ENCODE data around the gene KCNN4.
A peak's percentile ranks its signal among the peaks of the same experiment; 100 is the strongest.

Gene KCNN4

GRCh38 chr19:43762814-43763213 is 18.0 kb downstream of the KCNN4 start:
- Histone ChIP-seq H3K4me1 (ENCODE audit: control insufficient read depth, insufficient read depth, low read length, unreplicated experiment) (peaks cover 41% of the 10 kb centered on the region), H3K27ac (ENCODE audit: low read depth, low read length) (peak overlapping the region; percentile 69), H3K36me3 (ENCODE audit: insufficient read depth, low read length) (no peaks in the 10 kb centered on the region)

GRCh38 chr19:43760941-43761340 is 19.8 kb downstream of the KCNN4 start:
- Histone ChIP-seq H3K36me3 (ENCODE audit: insufficient read depth, low read length) (no peaks in the 10 kb centered on the region), H3K27me3 (ENCODE audit: insufficient read depth, low read length) (no peaks in the 10 kb centered on the region), H3K79me2 (ENCODE audit: control insufficient read depth, insufficient read depth, low read length, unreplicated experiment) (no peaks in the 10 kb centered on the region), H3K4me1 (ENCODE audit: control insufficient read depth, insufficient read depth, low read length, unreplicated experiment) (peaks cover 55% of the 10 kb centered on the region), H3K27ac (ENCODE audit: low read depth, low read length) (no peak overlapping the region), H3K4me3 (ENCODE audit: low read depth, low read length) (no peak overlapping the region), H2AFZ (ENCODE audit: low read length, unreplicated experiment) (no peak overlapping the region)

More at GRCh38 chr19:43762814-43763213, 18.0 kb downstream of the KCNN4 start:
- Histone ChIP-seq H2AFZ (ENCODE audit: low read length, unreplicated experiment) (no peak overlapping the region), H3K4me3 (ENCODE audit: low read depth, low read length) (no peak overlapping the region), H3K79me2 (ENCODE audit: control insufficient read depth, insufficient read depth, low read length, unreplicated experiment) (no peaks in the 10 kb centered on the region), H3K27me3 (ENCODE audit: insufficient read depth, low read length) (no peaks in the 10 kb centered on the region)

- Histone ChIP-seq H3K4me3 (ENCODE audit: low read depth, low read length) (no peak overlapping the region), H3K36me3 (ENCODE audit: insufficient read depth, low read length) (no peaks in the 10 kb centered on the region), H3K4me1 (ENCODE audit: control insufficient read depth, insufficient read depth, low read length, unreplicated experiment) (peaks cover 43% of the 10 kb centered on the region), H3K27ac (ENCODE audit: low read depth, low read length) (peak overlapping the region; percentile 65), H2AFZ (ENCODE audit: low read length, unreplicated experiment) (no peak overlapping the region), H3K79me2 (ENCODE audit: control insufficient read depth, insufficient read depth, low read length, unreplicated experiment) (no peaks in the 10 kb centered on the region), H3K27me3 (ENCODE audit: insufficient read depth, low read length) (no peaks in the 10 kb centered on the region)
Observed at GRCh38 chr19:43759515-43759914, 21.3 kb downstream of the KCNN4 start.

- peaks cover 46% of the 10 kb centered on the region for H3K4me1 ChIP-seq (ENCODE audit: control insufficient read depth, insufficient read depth, low read length, unreplicated experiment)
Observed at GRCh38 chr19:43755256-43755801, 25.4 kb downstream of the KCNN4 start.

GRCh38 chr19:43754503-43755255 is 26.1 kb downstream of the KCNN4 start, which contains the start of gene SMG9:
SMG9 (minus strand) TSS chr19:43754962; CDS start chr19:43750741, 4,221 bp downstream.
- Histone ChIP-seq H3K4me3 (ENCODE audit: low read depth, low read length) (peak within 1 kb of the TSS; percentile 91), H3K36me3 (ENCODE audit: insufficient read depth, low read length) (no peaks in the 10 kb centered on the region), H3K27ac (ENCODE audit: low read depth, low read length) (peak within 1 kb of the TSS; percentile 100), H3K79me2 (ENCODE audit: control insufficient read depth, insufficient read depth, low read length, unreplicated experiment) (peaks cover 26% of the 10 kb centered on the region), H3K27me3 (ENCODE audit: insufficient read depth, low read length) (no peaks in the 10 kb centered on the region), H3K4me1 (ENCODE audit: control insufficient read depth, insufficient read depth, low read length, unreplicated experiment) (peaks cover 46% of the 10 kb centered on the region), H2AFZ (ENCODE audit: low read length, unreplicated experiment) (peak within 1 kb of the TSS; percentile 38)

More at GRCh38 chr19:43755256-43755801, 25.4 kb downstream of the KCNN4 start:
- Histone ChIP-seq H3K79me2 (ENCODE audit: control insufficient read depth, insufficient read depth, low read length, unreplicated experiment) (peaks cover 21% of the 10 kb centered on the region), H3K27ac (ENCODE audit: low read depth, low read length) (peak overlapping the region; percentile 100), H3K36me3 (ENCODE audit: insufficient read depth, low read length) (no peaks in the 10 kb centered on the region), H2AFZ (ENCODE audit: low read length, unreplicated experiment) (peak overlapping the region; percentile 38), H3K27me3 (ENCODE audit: insufficient read depth, low read length) (no peaks in the 10 kb centered on the region), H3K4me3 (ENCODE audit: low read depth, low read length) (peak overlapping the region; percentile 91)

- Histone ChIP-seq H3K27me3 (ENCODE audit: insufficient read depth, low read length) (no peaks in the 10 kb centered on the region), H3K4me3 (ENCODE audit: low read depth, low read length) (peak overlapping the region; percentile 91), H3K27ac (ENCODE audit: low read depth, low read length) (peak overlapping the region; percentile 100), H3K79me2 (ENCODE audit: control insufficient read depth, insufficient read depth, low read length, unreplicated experiment) (peaks cover 26% of the 10 kb centered on the region), H3K4me1 (ENCODE audit: control insufficient read depth, insufficient read depth, low read length, unreplicated experiment) (peaks cover 43% of the 10 kb centered on the region), H3K36me3 (ENCODE audit: insufficient read depth, low read length) (no peaks in the 10 kb centered on the region), H2AFZ (ENCODE audit: low read length, unreplicated experiment) (no peak overlapping the region)
Observed at GRCh38 chr19:43754253-43754502, 26.6 kb downstream of the KCNN4 start.

- Histone ChIP-seq H3K27ac (ENCODE audit: low read depth, low read length) (no peak overlapping the region), H3K36me3 (ENCODE audit: insufficient read depth, low read length) (no peaks in the 10 kb centered on the region), H3K4me1 (ENCODE audit: control insufficient read depth, insufficient read depth, low read length, unreplicated experiment) (peaks cover 29% of the 10 kb centered on the region), H3K4me3 (ENCODE audit: low read depth, low read length) (no peak overlapping the region), H3K27me3 (ENCODE audit: insufficient read depth, low read length) (no peaks in the 10 kb centered on the region), H3K79me2 (ENCODE audit: control insufficient read depth, insufficient read depth, low read length, unreplicated experiment) (peaks cover 26% of the 10 kb centered on the region), H2AFZ (ENCODE audit: low read length, unreplicated experiment) (no peak overlapping the region)
Observed at GRCh38 chr19:43752287-43752875, 28.4 kb downstream of the KCNN4 start.

- no peak overlapping the region for H3K27ac ChIP-seq (ENCODE audit: low read depth, low read length)
- peaks cover 27% of the 10 kb centered on the region for H3K4me1 ChIP-seq (ENCODE audit: control insufficient read depth, insufficient read depth, low read length, unreplicated experiment)
- no peak overlapping the region for H3K4me3 ChIP-seq (ENCODE audit: low read depth, low read length)
- no peaks in the 10 kb centered on the region for H3K27me3 ChIP-seq (ENCODE audit: insufficient read depth, low read length)
- H3K79me2 ChIP-seq (ENCODE audit: control insufficient read depth, insufficient read depth, low read length, unreplicated experiment): peaks cover 26% of the 10 kb centered on the region
- H2AFZ ChIP-seq (ENCODE audit: low read length, unreplicated experiment): no peak overlapping the region
- no peaks in the 10 kb centered on the region for H3K36me3 ChIP-seq (ENCODE audit: insufficient read depth, low read length)
Observed at GRCh38 chr19:43751466-43752220, 29.1 kb downstream of the KCNN4 start.

GRCh38 chr19:43749898-43750297 is 30.9 kb downstream of the KCNN4 start:
- no peak overlapping the region for H2AFZ ChIP-seq (ENCODE audit: low read length, unreplicated experiment)
- no peaks in the 10 kb centered on the region for H3K27me3 ChIP-seq (ENCODE audit: insufficient read depth, low read length)
- peaks cover 19% of the 10 kb centered on the region for H3K4me1 ChIP-seq (ENCODE audit: control insufficient read depth, insufficient read depth, low read length, unreplicated experiment)
- H3K36me3 ChIP-seq (ENCODE audit: insufficient read depth, low read length): no peaks in the 10 kb centered on the region
- H3K4me3 ChIP-seq (ENCODE audit: low read depth, low read length): no peak overlapping the region
- H3K27ac ChIP-seq (ENCODE audit: low read depth, low read length): no peak overlapping the region
- H3K79me2 ChIP-seq (ENCODE audit: control insufficient read depth, insufficient read depth, low read length, unreplicated experiment): peaks cover 26% of the 10 kb centered on the region

GRCh38 chr19:43749152-43749551 is 31.6 kb downstream of the KCNN4 start:
- peaks cover 19% of the 10 kb centered on the region for H3K4me1 ChIP-seq (ENCODE audit: control insufficient read depth, insufficient read depth, low read length, unreplicated experiment)
- peaks cover 26% of the 10 kb centered on the region for H3K79me2 ChIP-seq (ENCODE audit: control insufficient read depth, insufficient read depth, low read length, unreplicated experiment)
- no peaks in the 10 kb centered on the region for H3K27me3 ChIP-seq (ENCODE audit: insufficient read depth, low read length)
- H3K4me3 ChIP-seq (ENCODE audit: low read depth, low read length): no peak overlapping the region
- no peaks in the 10 kb centered on the region for H3K36me3 ChIP-seq (ENCODE audit: insufficient read depth, low read length)
- no peak overlapping the region for H3K27ac ChIP-seq (ENCODE audit: low read depth, low read length)
- H2AFZ ChIP-seq (ENCODE audit: low read length, unreplicated experiment): no peak overlapping the region

Data from ACC112 (cell line).